Hematopoietic multipotent progenitor cell treated with erythropoietin and hydrocortisone succinate and interleukin-3 and kit ligand, for 4 days (in vitro differentiated cells): ENCODE measurements around the gene CLDN7.

Experiments used
- DNase-seq: peaks from one replicate; pipeline ENCODE4 v3.0.0-alpha.2; 2015

CLDN7 gene

GRCh38 chr17:7235693-7236665, 26.3 kb downstream of the CLDN7 start:
- DNase-seq: no peak

- peak; percentile 99 for DNase-seq
Observed at GRCh38 chr17:7234083-7234951, 28.0 kb downstream of the CLDN7 start, which contains the start of gene DVL2. DVL2 (minus strand) TSS chr17:7234517; CDS start chr17:7234262, 255 bp downstream.

- no peak for DNase-seq
Observed at GRCh38 chr17:7233701-7234082, 28.6 kb downstream of the CLDN7 start.

GRCh38 chr17:7232114-7232513, 30.2 kb downstream of the CLDN7 start:
- DNase-seq: no peak

GRCh38 chr17:7229504-7229903, 32.8 kb downstream of the CLDN7 start:
- DNase-seq: no peak

GRCh38 chr17:7228920-7229319, 33.4 kb downstream of the CLDN7 start:
- no peak for DNase-seq

- DNase-seq: no peak
Observed at GRCh38 chr17:7226721-7227710, 35.3 kb downstream of the CLDN7 start.

GRCh38 chr17:7225711-7226331, 36.5 kb downstream of the CLDN7 start:
- no peak for DNase-seq

- DNase-seq: no peak
Observed at GRCh38 chr17:7224661-7225111, 37.6 kb downstream of the CLDN7 start.

GRCh38 chr17:7224110-7224509, 38.2 kb downstream of the CLDN7 start:
- DNase-seq: no peak

- DNase-seq: no peak
Observed at GRCh38 chr17:7223375-7223774, 38.9 kb downstream of the CLDN7 start.

- no peak for DNase-seq
Observed at GRCh38 chr17:7222972-7223292, 39.3 kb downstream of the CLDN7 start.

- no peak for DNase-seq
Observed at GRCh38 chr17:7222093-7222971, 39.9 kb downstream of the CLDN7 start.

GRCh38 chr17:7221278-7222092, 40.8 kb downstream of the CLDN7 start:
- DNase-seq: no peak

GRCh38 chr17:7220593-7221277, 41.5 kb downstream of the CLDN7 start:
- peak; percentile 91 for DNase-seq

GRCh38 chr17:7219812-7220592, 42.3 kb downstream of the CLDN7 start, which contains the start of the genes ACADVL and DLG4:
ACADVL (plus strand) TSS chr17:7219938; CDS start chr17:7219985, 47 bp downstream.
DLG4 (minus strand) TSS chr17:7219836.
- peak; percentile 94 for DNase-seq

- no peak for DNase-seq
Observed at GRCh38 chr17:7219229-7219811, 43.0 kb downstream of the CLDN7 start.

- DNase-seq: no peak
Observed at GRCh38 chr17:7218758-7219157, 43.5 kb downstream of the CLDN7 start.
